NCI-H128 (cell line): Measurements from ENCODE around the gene CEP41.

Experiments used
- DNase-seq: peaks from one replicate; lab custom pipeline; 2025; ENCODE audit not compliant: unreplicated experiment; lab: John Stamatoyannopoulos, UW

CEP41 gene

DNA sequence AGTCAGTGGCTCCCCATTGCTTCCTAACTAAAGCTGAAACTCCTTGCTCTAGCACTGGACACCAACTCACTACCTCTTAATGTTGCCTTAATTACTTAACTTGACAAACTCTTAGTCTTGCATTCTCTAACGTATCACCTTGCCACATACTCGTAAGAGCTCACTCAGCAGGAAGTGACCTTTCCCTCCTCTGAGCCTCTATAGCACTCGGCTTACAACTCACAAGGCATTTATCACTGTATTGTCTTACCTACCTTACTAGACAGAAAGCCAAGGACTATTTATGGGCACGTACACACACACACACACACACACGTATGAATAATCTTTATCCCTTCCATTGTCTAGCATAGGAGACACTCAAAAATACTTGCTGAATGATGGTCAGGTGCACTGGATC lies 21.2 kb downstream of the CEP41 start:
- no peak for DNase-seq

DNA sequence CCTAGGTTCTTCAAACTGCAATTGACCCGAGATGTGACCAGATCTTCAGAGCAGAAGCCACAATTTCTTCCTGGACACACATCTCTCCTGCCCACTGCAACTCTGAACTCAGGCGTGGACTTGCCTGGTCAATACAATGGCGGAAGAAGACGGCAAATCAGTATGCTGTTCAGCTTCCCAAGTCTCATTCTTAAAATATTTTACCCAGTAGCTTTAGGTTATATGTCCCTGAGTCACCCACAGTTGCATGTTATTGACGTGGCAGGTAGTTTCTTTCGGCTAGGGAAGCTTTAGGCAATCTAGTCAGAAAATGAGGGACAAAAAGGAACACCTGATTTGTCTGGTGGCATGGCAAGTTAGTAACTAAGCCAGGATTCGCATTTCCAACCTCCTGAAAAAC lies 22.5 kb downstream of the CEP41 start:
- DNase-seq: no peak

DNA sequence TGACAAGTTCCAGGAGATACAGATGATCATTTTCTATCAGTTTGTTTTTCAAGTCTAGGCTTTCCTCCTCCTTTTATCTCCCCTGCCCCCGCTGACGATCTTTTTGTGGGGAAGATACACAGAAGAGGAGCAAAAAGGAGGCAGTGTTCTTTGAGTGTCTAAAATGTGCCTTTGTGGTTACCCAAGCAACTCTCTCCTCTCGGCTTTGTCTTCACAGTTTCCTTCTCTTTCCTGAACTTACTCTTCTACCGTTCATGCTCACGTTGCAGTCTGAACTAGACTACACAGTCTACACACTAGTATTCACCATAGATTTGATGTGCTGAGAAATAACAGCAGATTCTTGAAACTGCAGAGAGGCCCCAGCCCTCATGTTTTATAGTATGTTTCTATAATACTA lies 23.6 kb downstream of the CEP41 start:
- DNase-seq: no peak

DNA sequence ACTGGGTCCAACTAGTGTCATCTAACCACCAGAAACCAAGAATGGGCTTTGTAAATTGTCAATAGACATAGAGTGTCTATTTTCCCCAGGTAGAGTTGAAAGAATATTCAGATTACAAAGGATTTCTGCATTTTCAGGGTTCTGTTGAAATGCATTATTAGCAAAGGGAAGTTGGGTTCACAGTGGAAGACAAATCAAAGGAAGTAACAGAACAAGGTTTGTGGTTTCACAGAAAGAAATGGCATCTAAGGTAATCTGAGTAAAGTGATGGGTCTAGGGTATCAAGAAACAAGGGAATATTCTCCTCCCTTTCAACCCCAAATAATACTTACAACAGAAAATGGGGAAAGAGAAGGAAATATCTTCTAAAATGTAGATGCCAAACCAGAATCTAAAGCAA lies 25.8 kb downstream of the CEP41 start:
- DNase-seq: no peak

DNA sequence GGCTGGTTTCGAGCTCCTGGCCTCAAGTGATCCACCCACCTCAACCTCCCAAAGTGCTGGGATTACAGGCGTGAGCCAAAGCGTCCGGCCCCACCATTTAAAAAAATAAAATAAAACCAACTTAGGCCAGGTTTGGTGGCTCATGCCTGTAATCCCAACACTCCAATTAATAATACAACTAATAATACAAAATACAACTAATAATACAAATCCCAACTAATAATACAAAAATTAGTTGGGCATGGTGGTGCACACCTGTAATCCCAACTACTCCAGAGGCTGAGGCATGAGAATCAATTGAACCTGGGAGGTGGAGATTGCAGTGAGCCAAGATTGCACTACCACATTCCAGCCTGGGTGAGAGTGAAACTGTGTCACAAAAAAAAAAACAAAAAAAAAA lies 27.6 kb downstream of the CEP41 start:
- DNase-seq: no peak

DNA sequence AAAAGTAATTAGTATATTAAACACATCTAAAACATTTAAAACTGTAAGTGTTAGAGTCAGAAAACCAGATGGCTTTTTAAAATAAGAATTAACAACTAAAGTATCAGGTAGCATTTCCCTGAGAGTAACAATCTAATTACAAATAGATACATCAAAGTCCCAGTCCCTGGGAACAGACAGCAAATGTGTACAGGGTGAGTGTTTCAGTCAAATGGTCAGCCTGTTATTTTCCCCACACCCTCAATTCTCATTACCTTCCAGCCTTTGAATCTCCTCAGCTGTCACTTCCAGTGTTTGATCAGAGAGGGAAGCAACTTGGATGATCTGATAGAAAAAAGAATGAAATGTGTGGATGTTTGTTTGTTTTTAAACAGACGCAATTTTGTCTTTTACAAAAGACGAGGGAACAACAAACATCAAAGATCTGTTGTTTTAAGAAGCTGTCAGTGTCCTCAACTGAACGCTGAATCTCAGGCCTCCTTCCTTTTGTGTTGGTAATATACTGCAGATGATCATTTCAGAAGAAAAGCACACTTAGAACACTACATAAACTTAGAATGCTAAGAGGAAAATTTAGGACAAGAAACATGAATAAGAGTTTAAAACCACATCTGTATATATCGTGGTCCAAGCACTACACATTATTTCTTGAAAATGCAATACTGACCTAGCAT lies 29.8 kb downstream of the CEP41 start:
- no peak for DNase-seq

DNA sequence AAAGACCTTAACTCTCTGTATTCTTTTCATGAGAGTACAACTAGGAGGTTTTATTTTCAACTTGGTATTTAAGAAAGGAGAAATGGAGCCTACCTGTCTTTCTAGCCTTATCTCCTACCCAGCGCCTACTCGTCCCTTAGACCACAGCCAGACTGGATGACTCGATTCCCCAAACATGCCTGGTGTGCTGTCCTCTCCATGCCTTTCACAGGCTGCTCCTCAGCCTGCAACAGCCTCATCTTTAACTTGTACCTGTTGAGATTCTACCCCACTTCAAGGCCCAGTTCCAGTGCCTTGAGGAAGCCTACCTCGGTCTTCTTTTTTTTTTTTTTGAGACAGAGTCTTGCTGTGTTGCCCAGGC lies 31.1 kb downstream of the CEP41 start:
- DNase-seq: no peak

DNA sequence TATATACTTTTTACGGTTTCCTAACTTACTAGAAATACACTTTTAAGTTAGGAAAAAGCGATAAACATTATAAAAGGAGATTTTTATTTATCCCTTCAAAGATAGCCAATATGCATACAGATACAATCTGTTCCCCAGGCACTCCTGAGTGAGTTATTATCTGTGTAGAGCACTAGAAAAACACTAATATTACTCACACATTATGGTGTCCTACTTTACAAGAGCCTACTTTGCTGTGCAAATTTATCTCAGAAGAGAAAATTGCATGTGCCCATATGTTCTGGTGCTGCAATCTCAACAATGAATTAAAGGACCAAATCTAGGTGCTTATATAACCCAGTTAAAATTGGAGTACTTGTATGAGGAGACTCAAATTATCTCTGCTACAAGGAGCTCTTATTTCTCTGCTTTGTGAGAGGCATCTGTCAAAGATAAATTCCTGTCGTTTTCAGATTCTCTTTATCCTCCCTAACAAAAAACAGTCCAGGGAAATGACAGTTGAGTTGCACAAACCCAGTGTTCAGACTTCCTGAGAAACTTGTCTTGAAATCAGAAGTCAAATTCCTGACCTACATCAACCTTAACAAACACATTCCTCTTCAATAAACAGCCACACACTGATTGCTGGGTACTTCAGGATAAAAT lies 31.6 kb downstream of the CEP41 start:
- no peak for DNase-seq

DNA sequence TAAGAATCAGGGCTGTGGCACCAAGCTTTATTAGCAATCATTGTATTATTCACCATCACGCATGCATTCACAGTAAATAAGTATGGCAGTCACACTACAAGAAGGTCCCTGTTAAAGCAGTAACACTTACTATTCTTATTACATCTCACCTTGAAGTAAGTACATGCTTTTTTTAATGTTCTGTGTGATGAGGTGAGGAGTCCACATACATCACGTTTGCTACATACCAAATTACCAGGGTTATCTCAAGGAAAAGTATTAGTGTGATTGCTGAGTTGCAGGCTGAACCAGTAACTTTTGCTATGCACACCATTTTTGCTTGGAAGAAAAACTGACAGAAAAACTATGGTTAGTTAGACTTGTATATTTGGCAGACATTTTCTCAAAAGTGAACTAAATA lies 35.8 kb downstream of the CEP41 start:
- no peak for DNase-seq

DNA sequence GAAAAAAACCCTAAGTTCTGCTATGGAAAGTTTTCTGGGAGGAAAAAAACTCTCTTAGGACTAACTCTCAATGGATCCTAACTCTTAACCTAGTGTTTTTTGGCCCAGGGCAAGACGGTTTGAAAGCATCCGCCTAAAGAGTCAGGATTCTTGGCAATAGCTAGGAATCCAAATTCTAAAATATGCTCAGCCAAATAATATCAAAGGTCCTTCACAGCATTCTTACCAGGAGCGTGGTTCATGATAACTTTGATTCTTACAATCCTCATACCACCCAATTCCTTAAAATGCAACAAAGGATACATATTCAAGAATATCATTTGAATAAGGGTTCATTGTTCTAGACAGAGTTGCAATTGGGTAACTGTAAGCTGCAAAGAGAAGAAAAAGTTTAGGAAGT lies 39.2 kb downstream of the CEP41 start:
- DNase-seq: no peak

DNA sequence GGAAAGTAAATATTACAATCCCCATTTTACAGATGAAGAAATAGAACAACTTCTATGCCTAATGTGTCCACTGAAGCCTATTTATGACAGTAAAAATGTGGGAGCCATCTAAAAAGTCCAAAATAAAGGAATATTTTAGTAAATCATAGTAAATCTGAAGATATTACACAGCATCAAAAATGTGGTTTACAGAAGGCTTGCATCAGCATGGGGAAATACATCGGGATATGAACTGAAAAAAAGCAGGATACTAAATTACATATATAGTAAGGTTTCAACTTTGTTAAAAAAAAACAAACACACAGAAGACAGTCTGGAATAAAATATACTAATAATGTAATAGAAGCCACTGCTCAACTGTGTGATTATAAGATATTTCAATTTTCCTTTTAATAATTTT lies 39.7 kb downstream of the CEP41 start:
- DNase-seq: no peak

DNA sequence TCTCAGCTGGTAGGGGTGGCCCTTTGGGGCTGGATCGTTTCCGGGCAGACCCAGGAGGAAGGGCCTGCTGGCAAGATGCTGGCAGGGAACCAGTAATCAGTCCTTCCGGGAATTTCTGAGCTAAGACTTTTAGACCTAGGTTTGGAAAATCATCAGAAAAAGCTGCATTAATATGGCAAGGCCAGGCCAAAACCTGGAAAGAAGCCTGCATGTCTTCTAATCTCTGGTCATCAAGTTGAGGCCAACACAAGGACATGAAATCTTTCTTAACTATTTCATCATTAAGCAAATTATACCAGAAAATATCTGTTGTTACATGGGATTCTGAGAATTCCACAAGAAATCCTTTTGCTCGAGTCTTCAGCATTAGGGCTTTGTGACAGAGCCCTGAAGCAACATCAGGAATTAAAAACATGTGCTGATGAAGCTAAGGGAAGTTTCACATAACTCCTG lies 40.7 kb downstream of the CEP41 start:
- DNase-seq: no peak

DNA sequence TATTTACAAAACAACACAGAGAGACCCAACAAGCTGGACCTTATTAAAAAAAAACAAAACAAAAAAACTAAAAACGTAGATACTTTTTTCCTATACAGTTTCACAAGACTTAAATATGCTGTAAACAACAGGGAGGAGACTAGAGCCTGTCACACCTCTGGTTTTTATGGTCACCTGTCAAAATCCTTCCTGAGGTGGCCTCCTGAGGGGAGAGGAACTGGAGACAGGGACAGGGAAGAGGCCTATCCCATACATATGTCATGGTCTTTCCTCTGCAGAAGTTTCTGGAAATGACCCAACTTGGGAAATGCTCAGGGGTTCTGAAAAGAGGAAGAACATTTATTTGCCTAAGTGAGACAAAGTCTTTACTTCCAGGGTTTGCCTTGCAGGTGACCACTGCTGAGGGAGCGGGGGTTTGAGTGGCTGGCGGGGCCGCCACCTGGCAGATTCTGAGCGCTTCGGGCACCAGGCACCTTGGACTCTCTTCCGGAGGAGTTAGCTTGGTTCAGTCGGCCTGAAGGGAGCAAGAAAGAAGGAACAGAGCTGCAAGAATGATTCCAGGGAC lies 42.2 kb downstream of the CEP41 start:
- DNase-seq: no peak

DNA sequence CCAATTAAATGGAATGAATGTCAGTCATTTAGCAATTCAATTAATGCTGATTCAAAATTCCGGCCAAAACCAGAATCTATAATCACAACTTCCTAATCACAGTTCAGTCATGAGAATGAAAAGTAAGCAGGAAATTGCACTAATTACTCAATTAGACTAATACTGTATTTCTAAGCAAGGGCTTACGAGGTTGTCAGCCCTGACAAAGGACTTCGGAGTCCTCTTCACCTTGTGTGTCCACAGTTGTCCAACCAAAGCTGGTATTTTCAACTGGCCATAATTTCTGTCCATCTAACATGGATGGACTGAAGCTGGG lies 43.1 kb downstream of the CEP41 start:
- no peak for DNase-seq

DNA sequence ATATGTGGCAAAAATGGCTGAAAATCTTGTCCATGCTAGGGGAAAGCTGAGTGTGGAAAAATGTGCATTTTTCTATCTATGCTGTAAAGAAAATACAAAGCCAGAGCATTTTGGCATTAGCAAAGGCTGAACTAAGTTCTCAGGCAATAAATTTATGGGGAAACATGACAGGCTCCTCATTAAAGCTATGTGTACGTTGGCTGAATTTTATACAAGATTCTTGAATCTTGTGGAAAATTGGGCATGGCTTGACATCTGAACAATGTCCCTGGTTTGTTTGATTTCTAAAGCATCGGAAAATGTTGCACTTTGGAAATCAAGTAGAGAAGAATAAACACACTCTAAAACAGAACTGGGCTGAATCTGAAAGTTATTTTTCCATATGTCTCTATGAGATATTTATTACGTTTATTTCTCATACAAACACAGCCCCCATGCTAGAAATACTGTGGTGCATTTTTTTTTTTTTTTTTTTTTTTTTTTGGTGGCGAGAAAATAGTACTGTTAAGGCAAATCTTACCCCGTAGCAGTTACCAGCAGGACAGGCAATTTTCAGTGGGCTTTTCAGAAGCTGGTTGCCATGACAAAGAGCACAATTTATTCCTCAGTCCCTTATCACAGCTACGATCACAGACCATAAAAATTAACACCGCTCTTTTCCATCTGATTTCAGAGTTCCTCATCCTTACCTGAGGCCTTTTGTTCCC lies 43.6 kb downstream of the CEP41 start:
- no peak for DNase-seq

DNA sequence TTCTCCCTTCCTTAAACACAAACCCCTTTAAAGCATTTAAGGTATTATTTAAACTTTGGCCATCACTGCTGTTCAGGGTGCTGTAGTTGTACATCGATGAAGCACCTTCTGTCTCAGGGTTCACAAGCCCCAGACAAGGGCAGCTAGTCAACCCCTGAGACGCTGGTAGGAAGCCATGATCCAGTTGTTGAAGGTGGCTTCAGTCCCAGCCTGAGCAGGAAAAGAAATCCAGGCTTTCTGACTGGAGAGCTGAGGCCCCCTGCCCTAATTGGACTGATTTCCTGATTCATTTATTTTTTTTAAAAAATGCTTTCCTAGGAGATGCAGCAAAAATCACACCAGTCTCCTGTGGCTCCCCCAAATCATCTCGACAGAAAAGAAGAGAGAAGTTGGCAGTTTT lies 44.7 kb downstream of the CEP41 start:
- no peak for DNase-seq

DNA sequence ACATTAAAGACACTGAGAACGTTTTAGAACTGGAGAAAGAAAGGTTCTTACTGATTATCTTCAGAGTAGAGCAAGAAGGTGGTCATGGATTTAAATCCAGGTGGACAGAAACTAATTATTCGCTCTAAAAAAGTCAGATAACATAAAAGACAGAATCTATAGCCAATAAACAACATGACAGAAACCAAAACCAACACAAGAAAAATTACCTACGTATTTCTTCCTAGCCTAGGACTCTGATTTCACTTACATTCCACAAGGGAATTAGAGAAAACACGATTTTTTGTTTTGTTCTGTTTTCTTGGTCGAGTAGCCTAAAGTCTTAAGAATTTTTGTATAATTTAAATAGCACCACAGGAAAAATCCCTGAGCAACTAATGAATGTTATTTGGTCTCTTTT lies 45.4 kb downstream of the CEP41 start:
- no peak for DNase-seq

DNA sequence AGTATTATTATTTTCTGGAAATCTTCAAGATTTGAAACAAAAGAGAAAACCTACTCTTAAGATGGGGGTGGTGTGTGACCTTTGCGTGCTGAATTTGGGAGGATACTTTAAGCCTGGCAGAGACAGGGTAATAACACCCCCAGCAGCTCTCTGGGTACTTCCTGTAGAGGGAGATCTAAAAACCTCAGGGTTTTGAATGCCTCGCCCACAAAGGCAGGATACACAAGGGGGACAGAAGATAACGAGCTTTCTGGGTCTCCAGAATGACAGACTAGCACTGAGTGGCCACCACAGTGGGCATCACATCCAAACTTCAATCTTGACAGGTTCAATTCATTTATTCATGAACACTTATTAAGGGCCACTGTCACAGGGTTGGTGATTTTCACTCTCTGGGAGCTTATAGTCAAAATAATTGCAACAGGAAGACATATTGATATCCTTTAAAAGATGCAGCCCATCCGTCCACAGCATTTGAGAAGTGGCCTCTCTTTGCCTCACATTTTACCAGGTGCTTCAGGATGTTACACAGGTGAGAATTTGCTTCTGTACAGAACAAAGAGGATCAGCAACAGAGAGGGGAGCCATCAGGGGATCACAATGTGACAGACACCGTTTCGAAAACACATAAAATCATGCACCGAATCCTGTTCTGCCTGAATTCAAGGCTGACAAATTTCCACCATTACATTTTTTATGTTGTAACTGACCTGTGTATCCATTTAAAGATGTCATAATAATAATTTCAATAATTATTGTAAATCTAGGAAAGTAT lies 46.2 kb downstream of the CEP41 start:
- no peak for DNase-seq

DNA sequence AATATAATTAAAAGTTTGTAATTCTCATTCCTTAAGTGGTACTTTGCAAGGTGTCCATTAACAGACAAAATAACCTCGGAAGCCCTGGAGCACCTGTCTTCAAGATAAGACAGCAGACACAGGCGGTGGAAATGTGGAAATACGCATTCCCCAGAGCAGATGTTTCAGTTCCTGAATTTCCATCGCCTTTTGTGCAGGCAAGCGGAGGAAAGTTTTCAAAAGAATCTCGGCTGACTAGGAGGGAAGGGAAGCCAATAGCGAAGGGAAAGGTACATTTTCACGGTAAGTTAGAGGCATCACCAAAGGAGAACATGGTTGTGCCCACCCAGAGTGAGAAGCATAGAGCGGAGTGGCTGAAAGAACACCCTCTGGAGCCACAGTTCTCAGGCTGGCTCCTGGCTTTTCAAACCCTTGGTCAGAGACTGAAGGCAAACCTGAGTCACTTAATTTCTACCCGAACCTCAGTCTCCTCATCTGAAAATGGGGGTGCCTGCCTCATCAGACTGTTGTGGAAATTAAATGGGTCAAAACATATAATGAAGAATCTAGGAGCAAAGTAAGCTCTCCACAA lies 46.9 kb downstream of the CEP41 start:
- DNase-seq: no peak

DNA sequence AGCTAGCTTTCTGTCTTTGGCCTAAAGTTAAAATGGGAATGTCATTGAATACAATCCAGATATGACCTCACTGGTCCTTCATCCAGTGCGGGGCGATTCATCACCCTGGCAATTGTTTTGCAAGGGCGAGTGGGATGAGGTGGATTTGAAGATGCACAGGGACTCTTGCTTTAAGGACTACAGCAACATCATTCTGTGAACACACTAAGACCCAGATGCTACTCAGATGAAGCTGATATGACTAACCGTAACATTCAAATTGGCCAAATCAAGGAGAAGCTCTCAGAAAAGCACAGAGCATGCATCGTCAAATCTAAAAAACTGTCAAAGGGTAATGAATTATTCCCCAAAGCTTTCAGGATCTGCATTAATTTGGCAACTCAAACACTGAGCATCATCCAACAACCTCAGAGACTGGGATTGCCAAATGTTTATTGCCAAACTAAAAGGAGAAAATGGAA lies 47.7 kb downstream of the CEP41 start:
- DNase-seq: no peak

DNA sequence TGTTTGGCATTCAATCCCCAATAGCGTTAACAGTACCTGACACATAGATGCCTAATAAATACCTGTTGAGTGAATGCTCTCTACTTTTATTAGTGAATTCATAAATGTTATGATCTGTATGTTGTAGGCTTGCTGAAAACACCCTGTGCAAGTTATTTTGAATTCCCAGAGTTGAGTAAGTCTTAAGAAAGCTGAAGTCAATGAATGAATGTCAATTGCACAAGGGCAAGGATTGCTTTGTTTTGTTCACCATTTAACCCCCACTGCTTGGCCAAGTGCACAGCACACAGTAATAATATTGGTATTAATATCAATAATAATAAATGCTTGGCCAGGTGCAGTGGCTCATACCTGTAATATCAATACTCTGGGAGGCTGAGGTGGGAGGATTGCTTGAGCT lies 50.3 kb downstream of the CEP41 start:
- DNase-seq: no peak
